ENCODE results near the gene HSD17B14.
"Not testable (repeated sequence)": the region's sequence is repeated elsewhere in the genome, so short reads cannot be mapped to it uniquely, and the experiment has no call there.

HSD17B14 gene

GRCh38 chr19:48777139-48777538 lies 59.2 kb downstream of the HSD17B14 start:
- no peak for DNase-seq (ENCODE audit: low read depth)
- H3K4me3 ChIP-seq (ENCODE audit: low read depth, low read length), result no peak overlapping the region

- DNase-seq (ENCODE audit: low read depth), result no peak
- H3K4me3 ChIP-seq (ENCODE audit: low read depth, low read length), result no peak overlapping the region
Observed at GRCh38 chr19:48772503-48772953, 63.8 kb downstream of the HSD17B14 start.

- no peak overlapping the region for H3K4me3 ChIP-seq (ENCODE audit: low read depth, low read length)
- DNase-seq (ENCODE audit: low read depth), result no peak
Observed at GRCh38 chr19:48770734-48771472, 65.4 kb downstream of the HSD17B14 start.

GRCh38 chr19:48770266-48770665 lies 66.0 kb downstream of the HSD17B14 start:
- no peak overlapping the region for H3K4me3 ChIP-seq (ENCODE audit: low read depth, low read length)
- DNase-seq (ENCODE audit: low read depth), result no peak

- no peak for DNase-seq (ENCODE audit: low read depth)
- H3K4me3 ChIP-seq (ENCODE audit: low read depth, low read length), result no peak overlapping the region
Observed at GRCh38 chr19:48768994-48769713, 67.1 kb downstream of the HSD17B14 start.

GRCh38 chr19:48768171-48768753 lies 68.0 kb downstream of the HSD17B14 start:
- not testable (repeated sequence) for DNase-seq (ENCODE audit: low read depth); H3K4me3 ChIP-seq (ENCODE audit: low read depth, low read length)

- H3K4me3 ChIP-seq (ENCODE audit: low read depth, low read length); DNase-seq (ENCODE audit: low read depth): not testable (repeated sequence)
Observed at GRCh38 chr19:48765816-48766215, 70.5 kb downstream of the HSD17B14 start.
